Fibroblast of lung (primary cell): ENCODE results near the gene ART4.

Experiments used
- CTCF ChIP-seq, 2 donors: IDR thresholded peaks in 1 of 2; conservative IDR thresholded peaks in 1 of 2; 1 replicate in 1 of 2; 2 replicates in 1 of 2; pipeline ENCODE4 v1.5.1; 2011 to 2012; ENCODE audit warnings: low read length in 2 of 2, control low read depth in 1 of 2, inconsistent platforms in 1 of 2, low read depth in 1 of 2, mild to moderate bottlenecking in 1 of 2
- EZH2 ChIP-seq: IDR thresholded peaks from 2 replicates; pipeline ENCODE4 v1.5.1; 2012; ENCODE audit warnings: low read length, control low read depth, mild to moderate bottlenecking; ENCODE audit errors: missing control alignments

DNA sequence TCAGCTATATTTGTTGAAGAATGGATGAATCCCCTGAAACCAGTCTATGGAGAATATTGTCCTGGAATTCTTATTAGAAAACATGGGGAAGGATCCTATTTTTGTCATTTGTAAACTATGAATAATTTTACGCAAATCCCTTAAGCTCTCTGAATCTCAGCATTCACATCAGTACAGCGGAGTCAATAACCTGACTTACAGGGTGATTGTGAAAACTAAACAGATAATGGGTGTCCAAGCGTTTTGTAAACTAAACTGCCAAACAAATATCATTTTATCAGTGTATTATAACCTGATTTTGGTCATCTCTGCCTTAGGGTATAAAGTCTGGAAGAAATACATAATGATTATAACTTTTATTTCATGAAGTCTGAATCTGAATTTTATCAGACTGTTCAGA, 10.0 kb downstream of the ART4 start:
- TF ChIP-seq CTCF (conservative IDR thresholded peaks at IDR 0.05 in 1 of 2, IDR thresholded peaks at IDR 0.05 in 1 of 2; ENCODE audit: low read depth in 1 of 2, low read length in 2 of 2), result no peak
- no peak for TF ChIP-seq EZH2
